GM12878 (cell line): Measurements from ENCODE around the gene EDC3. TPM values are rescaled to one million over a fixed set of nuclear protein-coding genes. Genes with fewer than 3 reads are reported as not detected.
A peak's percentile ranks its signal among the peaks of the same experiment; 100 is the strongest.

Experiments
- ATAC-seq: fragments of 200-7000 bp; cut with Tn5 transposase; 3 replicates; pipeline ENCODE4 v1.9.1; 2020; ENCODE audit warnings: mild to moderate bottlenecking, moderate library complexity
- BruUV-seq: library from RNA; stranded (reverse); fragments of 400-500 nt; replicated peaks from 2 replicates; lab custom pipeline; 2021; lab: Mats Ljungman, UMichigan
- CTCF ChIA-PET: fragments of 300-600 bp; sonication (Branson Sonifier 250); formaldehyde crosslinking; extraction: SDS; loops from one replicate; lab custom pipeline; 2021; ENCODE audit warnings: inconsistent platforms; lab: Yijun Ruan, JAX
- POLR2A ChIA-PET: fragments of 350-600 bp; formaldehyde crosslinking; extraction: SDS; loops from one replicate; lab custom pipeline; 2021; ENCODE audit warnings: inconsistent platforms; lab: Charles Lee
- RAD21 ChIA-PET: fragments of 300-600 bp; sonication (Branson Sonifier 250); formaldehyde crosslinking; loops from one replicate; lab custom pipeline; 2023; ENCODE audit warnings: antibody characterized with exemption; ENCODE audit not compliant: unreplicated experiment; lab: Charles Lee
- SMC1A ChIA-PET: fragments of 300-600 bp; sonication (Branson Sonifier 250); formaldehyde crosslinking; loops from one replicate; lab custom pipeline; 2023; ENCODE audit not compliant: unreplicated experiment, uncharacterized antibody; lab: Charles Lee
- DNase-seq: peaks from one replicate; pipeline ENCODE4 v3.0.0-alpha.2; 2011; ENCODE audit warnings: low read depth, low spot score
- FAIRE-seq: peaks from 3 replicates; lab custom pipeline; 2011; peaks lifted over from hg19 to GRCh38; lab: Jason Lieb, UNC
- H2AFZ ChIP-seq: 2 replicates; pipeline ENCODE4 v1.6.0; 2011; ENCODE audit warnings: low read depth, low read length, control low read depth; ENCODE audit not compliant: control insufficient read depth
- H3K27ac ChIP-seq: 2 replicates; pipeline ENCODE4 v1.5.1; 2011; ENCODE audit warnings: control low read depth; ENCODE audit not compliant: control insufficient read depth, insufficient read depth
- H3K27me3 ChIP-seq, 2 experiments: replicated peaks in 1 of 2; 2 replicates each; pipeline versions ENCODE4 v1.6.0 to v1.6.1; 2011; ENCODE audit warnings: low read length in 1 of 2; ENCODE audit not compliant: control insufficient read depth in 2 of 2, insufficient read depth in 2 of 2
- H3K36me3 ChIP-seq, 2 experiments: 2 replicates each; pipeline ENCODE4 v1.5.1; 2011; ENCODE audit warnings: low read length in 1 of 2; ENCODE audit not compliant: control insufficient read depth in 2 of 2, insufficient read depth in 2 of 2
- H3K4me1 ChIP-seq: 2 replicates; pipeline ENCODE4 v1.6.1; 2011; ENCODE audit warnings: mild to moderate bottlenecking, low read length, moderate library complexity, mixed read lengths; ENCODE audit not compliant: control insufficient read depth, insufficient read depth
- H3K4me2 ChIP-seq: 2 replicates; pipeline ENCODE4 v1.6.0; 2011; ENCODE audit warnings: control low read depth; ENCODE audit not compliant: control insufficient read depth, insufficient read depth
- H3K4me3 ChIP-seq: fragments of 200-600 bp; sonication (generic); 2 replicates; pipeline ENCODE4 v1.5.1; 2016
- H3K79me2 ChIP-seq: 2 replicates; pipeline ENCODE4 v1.6.0; 2011; ENCODE audit warnings: low read length; ENCODE audit not compliant: control insufficient read depth, insufficient read depth
- H3K9ac ChIP-seq: 2 replicates; pipeline ENCODE4 v1.8.0; 2011; ENCODE audit warnings: low read length, control low read depth, mixed read lengths; ENCODE audit not compliant: control insufficient read depth, insufficient read depth
- H3K9me3 ChIP-seq: replicated peaks from 3 replicates; pipeline ENCODE4 v1.5.1; 2011; ENCODE audit warnings: mild to moderate bottlenecking, low read length; ENCODE audit not compliant: control insufficient read depth, insufficient read depth
- H4K20me1 ChIP-seq: 2 replicates; pipeline ENCODE4 v1.6.0; 2011; ENCODE audit not compliant: control insufficient read depth, insufficient read depth
- CHD4 ChIP-seq: fragments of 200-600 bp; sonication (generic); IDR thresholded peaks from 2 replicates; pipeline ENCODE4 v1.6.1; 2016; ENCODE audit warnings: mild to moderate bottlenecking
- FOS ChIP-seq: IDR thresholded peaks from 3 replicates; pipeline ENCODE4 v1.6.1; 2011; ENCODE audit warnings: borderline replicate concordance; ENCODE audit not compliant: insufficient read length; ENCODE audit errors: extremely low read depth
- HCFC1 ChIP-seq: fragments of 150-350 bp; IDR thresholded peaks from 2 replicates; pipeline ENCODE4 v1.6.1; 2014; ENCODE audit warnings: low read length
- MEF2A ChIP-seq: IDR thresholded peaks from 2 replicates; pipeline ENCODE4 v1.6.1; 2011; ENCODE audit warnings: low read depth, mild to moderate bottlenecking, low read length, moderate library complexity; ENCODE audit not compliant: insufficient read depth
- NFIC ChIP-seq: IDR thresholded peaks from 2 replicates; pipeline ENCODE4 v1.6.1; 2012; ENCODE audit warnings: low read depth, mild to moderate bottlenecking, inconsistent platforms, low read length, moderate library complexity
- NR2F1 ChIP-seq: fragments of 450-650 bp; conservative IDR thresholded peaks from 2 replicates; pipeline ENCODE4 v1.6.1; 2017; ENCODE audit warnings: mild to moderate bottlenecking
- PML ChIP-seq: IDR thresholded peaks from 2 replicates; pipeline ENCODE4 v1.6.1; 2012; ENCODE audit warnings: low read length, inconsistent platforms
- RB1 ChIP-seq: fragments of 450-650 bp; formaldehyde crosslinking; IDR thresholded peaks from 2 replicates; pipeline ENCODE4 v1.6.1; 2017; ENCODE audit warnings: mild to moderate bottlenecking, borderline replicate concordance
- RCOR1 ChIP-seq: conservative IDR thresholded peaks from 2 replicates; pipeline ENCODE4 v1.6.1; 2012; ENCODE audit warnings: low read depth, low read length, improper control_type of control experiment
- YY1 ChIP-seq: IDR thresholded peaks from 2 replicates; pipeline ENCODE4 v1.6.1; 2011; ENCODE audit warnings: low read depth, mild to moderate bottlenecking, low read length
- WGBS: methylation state at CpG from one replicate; pipeline ENCODE4 v1.1.6; 2016; ENCODE audit warnings: low lambda C conversion rate; ENCODE audit not compliant: insufficient replicate concordance, insufficient coverage; ENCODE audit errors: missing lambda C conversion rate; 5-methylcytosine and 5-hydroxymethylcytosine counted together
- in situ Hi-C: fragments of 300-500 bp; cut with MboI; formaldehyde crosslinking; loops from 9 replicates; pipeline ENCODE4 v1.14.3; 2018; ENCODE audit warnings: mixed read lengths
- intact Hi-C: fragments of 100-400 bp; cut with micrococcal nuclease; formaldehyde crosslinking; loops from one replicate; pipeline ENCODE4 v1.14.2; 2022; ENCODE audit not compliant: unreplicated experiment
- polyA plus RNA-seq, 11 experiments: library from polyadenylated mRNA; depleted of rRNA in 4 of 11; unstranded in 6 of 11; stranded (reverse) in 5 of 11; fragments of >200 nt; fragmentation: Nextera tagmentation in 4 of 11; fragmentation: Illumina TruSeq in 1 of 11; extraction: Ambion mirVana in 4 of 11; extraction: Trizol in 1 of 11; gene quantifications; 1 replicate in 1 of 11; 2 replicates in 10 of 11; pipeline versions ENCODE4 v1.2.1 to v1.2.3, GENCODE V29; 2011 to 2016; ENCODE audit warnings: inconsistent platforms in 2 of 11, missing spikeins in 2 of 11, low read depth in 1 of 11
- total RNA-seq, 4 experiments: library from RNA; depleted of rRNA in 3 of 4; stranded (reverse); fragments of >200 nt in 3 of 4; fragmentation: Illumina TruSeq in 1 of 4; extraction: Trizol in 1 of 4; gene quantifications; 2 replicates each; pipeline versions ENCODE4 v1.2.1 to v1.2.3, GENCODE V29; 2013 to 2021
- TF ChIP-seq, protein P1 (sequence below): fragments of 450-650 bp; IDR thresholded peaks from 2 replicates; pipeline ENCODE4 v1.6.1; 2016; ENCODE audit warnings: mild to moderate bottlenecking
- TF ChIP-seq, protein P2 (sequence below): fragments of 450-650 bp; conservative IDR thresholded peaks from 2 replicates; pipeline ENCODE4 v1.6.1; 2017; ENCODE audit warnings: mild to moderate bottlenecking, moderate library complexity
- TF ChIP-seq, protein P3 (sequence below): IDR thresholded peaks from 2 replicates; pipeline ENCODE4 v1.6.1; 2011; ENCODE audit warnings: low read depth, mild to moderate bottlenecking, low read length, moderate library complexity, borderline replicate concordance; ENCODE audit errors: extremely low read depth
- TF ChIP-seq, protein P4 (sequence below): fragments of 150-350 bp; IDR thresholded peaks from 2 replicates; pipeline ENCODE4 v1.6.1; 2016; ENCODE audit warnings: low read depth, low read length

Gene EDC3
- total and polyA plus RNA-seq, 10 of the 15 experiments (the other 5 are each of a cell fraction or from before 2014, with no cell fraction given), result 11.8 to 48.4 (median 35.3) TPM

DNA sequence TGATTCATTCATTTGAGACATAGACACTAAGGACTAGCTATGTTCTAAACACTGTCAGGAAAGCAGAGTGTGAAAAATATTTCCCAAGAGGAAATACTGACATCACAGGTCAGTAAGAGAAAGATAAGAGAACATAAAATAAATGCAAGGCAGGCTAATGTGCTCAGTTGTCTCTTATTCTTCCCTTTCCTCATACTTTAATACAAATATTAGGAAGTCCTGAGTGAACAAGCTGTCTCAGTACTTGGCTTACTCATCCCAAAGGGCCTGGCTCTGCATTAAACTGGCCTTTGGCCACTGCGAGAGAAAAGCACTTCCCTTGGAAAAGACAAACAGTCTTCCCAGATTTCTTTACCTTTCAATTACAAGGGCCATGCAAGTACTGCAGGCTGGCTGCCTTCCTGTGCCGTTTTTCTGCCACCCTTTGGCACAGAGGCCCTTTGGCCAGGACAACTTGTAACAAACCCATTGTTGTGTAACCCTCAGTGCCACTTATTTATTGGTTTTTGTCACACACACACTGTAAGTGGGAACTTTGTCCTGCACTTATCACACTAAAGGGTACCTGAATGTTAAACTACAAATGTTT lies 31.7 kb downstream of the EDC3 start (continued):
- TF ChIP-seq, protein P1, sequence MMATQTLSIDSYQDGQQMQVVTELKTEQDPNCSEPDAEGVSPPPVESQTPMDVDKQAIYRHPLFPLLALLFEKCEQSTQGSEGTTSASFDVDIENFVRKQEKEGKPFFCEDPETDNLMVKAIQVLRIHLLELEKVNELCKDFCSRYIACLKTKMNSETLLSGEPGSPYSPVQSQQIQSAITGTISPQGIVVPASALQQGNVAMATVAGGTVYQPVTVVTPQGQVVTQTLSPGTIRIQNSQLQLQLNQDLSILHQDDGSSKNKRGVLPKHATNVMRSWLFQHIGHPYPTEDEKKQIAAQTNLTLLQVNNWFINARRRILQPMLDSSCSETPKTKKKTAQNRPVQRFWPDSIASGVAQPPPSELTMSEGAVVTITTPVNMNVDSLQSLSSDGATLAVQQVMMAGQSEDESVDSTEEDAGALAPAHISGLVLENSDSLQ, result no peak
- TF ChIP-seq, protein P2, sequence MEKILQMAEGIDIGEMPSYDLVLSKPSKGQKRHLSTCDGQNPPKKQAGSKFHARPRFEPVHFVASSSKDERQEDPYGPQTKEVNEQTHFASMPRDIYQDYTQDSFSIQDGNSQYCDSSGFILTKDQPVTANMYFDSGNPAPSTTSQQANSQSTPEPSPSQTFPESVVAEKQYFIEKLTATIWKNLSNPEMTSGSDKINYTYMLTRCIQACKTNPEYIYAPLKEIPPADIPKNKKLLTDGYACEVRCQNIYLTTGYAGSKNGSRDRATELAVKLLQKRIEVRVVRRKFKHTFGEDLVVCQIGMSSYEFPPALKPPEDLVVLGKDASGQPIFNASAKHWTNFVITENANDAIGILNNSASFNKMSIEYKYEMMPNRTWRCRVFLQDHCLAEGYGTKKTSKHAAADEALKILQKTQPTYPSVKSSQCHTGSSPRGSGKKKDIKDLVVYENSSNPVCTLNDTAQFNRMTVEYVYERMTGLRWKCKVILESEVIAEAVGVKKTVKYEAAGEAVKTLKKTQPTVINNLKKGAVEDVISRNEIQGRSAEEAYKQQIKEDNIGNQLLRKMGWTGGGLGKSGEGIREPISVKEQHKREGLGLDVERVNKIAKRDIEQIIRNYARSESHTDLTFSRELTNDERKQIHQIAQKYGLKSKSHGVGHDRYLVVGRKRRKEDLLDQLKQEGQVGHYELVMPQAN, result no peak
- TF ChIP-seq CHD4, result no peak

DNA sequence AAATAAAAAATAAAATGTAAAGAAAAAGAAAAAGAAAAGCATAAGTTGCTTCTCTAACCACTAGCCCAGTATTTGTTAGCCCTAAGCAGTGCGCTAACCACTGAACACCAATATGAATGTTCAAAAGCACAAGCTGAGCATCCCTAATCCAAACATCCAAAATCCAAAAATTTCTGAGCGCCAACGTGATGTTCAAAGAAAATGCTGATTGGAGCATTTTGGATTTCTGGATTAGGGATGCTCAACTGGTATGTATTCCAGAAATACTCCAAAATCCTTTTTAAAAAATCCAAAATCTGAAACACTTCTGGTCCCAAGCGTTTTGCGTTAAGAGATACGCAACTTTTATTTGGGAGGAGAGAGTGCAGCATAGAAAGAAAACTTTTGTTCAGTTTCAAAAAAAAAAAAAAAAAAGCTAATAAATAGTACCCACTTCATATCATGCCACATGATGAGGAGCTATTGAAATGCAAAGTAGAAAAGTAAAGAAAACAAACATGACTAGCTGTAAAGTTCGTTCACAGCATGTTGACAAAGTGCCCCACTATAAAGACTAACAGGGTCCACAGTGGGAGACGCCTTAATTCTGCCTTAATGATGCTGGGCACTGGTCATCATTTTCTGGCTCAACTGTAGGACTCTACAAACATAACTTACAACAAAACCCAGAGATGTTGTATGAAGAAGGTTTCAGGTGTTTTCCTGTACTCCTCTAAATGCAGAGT lies 32.4 kb downstream of the EDC3 start:
- DNase-seq (no peak), FAIRE-seq (peak; percentile 61), ATAC-seq (no peak)
- ChIA-PET POLR2A (interaction anchor here (0.6 to 1.2 kb wide), 3 partner anchors 14 to 332 kb away, joined by 3 to 4 read pairs (median 3); partner anchors contain the start of gene SCAMP5), SMC1A (interaction anchor here (0.7 to 1.0 kb wide), 2 partner anchors 28 to 43 kb away, joined by 3 read pairs; no protein-coding TSS in a partner anchor), RAD21 (interaction anchor here (1.0 kb wide), 1 partner anchor 28 kb away, joined by 3 read pairs; no protein-coding TSS in a partner anchor), CTCF (interaction anchor here (1.0 to 1.8 kb wide), 4 partner anchors 9 to 238 kb away, joined by 3 to 4 read pairs (median 4); no protein-coding TSS in a partner anchor)
- intact Hi-C loops (no loop called here), in situ Hi-C loops (no loop called here)
- Histone ChIP-seq H3K4me2 (no peak overlapping the region), H3K9me3 (no peaks in the 10 kb centered on the region), H3K79me2 (no peaks in the 10 kb centered on the region), H3K27me3 (no peaks in the 10 kb centered on the region), H3K9ac (no peak overlapping the region), H3K4me3 (no peak overlapping the region), H3K36me3 (no peaks in the 10 kb centered on the region; a peak in 1 of 4 replicates), H4K20me1 (no peaks in the 10 kb centered on the region), H3K27ac (no peak overlapping the region), H3K4me1 (no peaks in the 10 kb centered on the region), H2AFZ (no peak overlapping the region)
- WGBS, result 95% methylated on average over 8 of the region's 8 CpGs
- BruUV-seq, result no TSS peak
- TF ChIP-seq MEF2A (no peak), YY1 (no peak), PML (no peak), RB1 (no peak), FOS (no peak), NR2F1 (no peak), RCOR1 (no peak), NFIC (no peak), HCFC1 (no peak)
- TF ChIP-seq, protein P3, sequence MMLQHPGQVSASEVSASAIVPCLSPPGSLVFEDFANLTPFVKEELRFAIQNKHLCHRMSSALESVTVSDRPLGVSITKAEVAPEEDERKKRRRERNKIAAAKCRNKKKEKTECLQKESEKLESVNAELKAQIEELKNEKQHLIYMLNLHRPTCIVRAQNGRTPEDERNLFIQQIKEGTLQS, result no peak
- TF ChIP-seq, protein P4, sequence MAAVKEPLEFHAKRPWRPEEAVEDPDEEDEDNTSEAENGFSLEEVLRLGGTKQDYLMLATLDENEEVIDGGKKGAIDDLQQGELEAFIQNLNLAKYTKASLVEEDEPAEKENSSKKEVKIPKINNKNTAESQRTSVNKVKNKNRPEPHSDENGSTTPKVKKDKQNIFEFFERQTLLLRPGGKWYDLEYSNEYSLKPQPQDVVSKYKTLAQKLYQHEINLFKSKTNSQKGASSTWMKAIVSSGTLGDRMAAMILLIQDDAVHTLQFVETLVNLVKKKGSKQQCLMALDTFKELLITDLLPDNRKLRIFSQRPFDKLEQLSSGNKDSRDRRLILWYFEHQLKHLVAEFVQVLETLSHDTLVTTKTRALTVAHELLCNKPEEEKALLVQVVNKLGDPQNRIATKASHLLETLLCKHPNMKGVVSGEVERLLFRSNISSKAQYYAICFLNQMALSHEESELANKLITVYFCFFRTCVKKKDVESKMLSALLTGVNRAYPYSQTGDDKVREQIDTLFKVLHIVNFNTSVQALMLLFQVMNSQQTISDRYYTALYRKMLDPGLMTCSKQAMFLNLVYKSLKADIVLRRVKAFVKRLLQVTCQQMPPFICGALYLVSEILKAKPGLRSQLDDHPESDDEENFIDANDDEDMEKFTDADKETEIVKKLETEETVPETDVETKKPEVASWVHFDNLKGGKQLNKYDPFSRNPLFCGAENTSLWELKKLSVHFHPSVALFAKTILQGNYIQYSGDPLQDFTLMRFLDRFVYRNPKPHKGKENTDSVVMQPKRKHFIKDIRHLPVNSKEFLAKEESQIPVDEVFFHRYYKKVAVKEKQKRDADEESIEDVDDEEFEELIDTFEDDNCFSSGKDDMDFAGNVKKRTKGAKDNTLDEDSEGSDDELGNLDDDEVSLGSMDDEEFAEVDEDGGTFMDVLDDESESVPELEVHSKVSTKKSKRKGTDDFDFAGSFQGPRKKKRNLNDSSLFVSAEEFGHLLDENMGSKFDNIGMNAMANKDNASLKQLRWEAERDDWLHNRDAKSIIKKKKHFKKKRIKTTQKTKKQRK, result no peak
